SK-N-MC (cell line): Measurements from ENCODE around the gene OR5B2.

Experiments used
- EZH2 ChIP-seq: fragments of 200-600 bp; sonication (generic); IDR thresholded peaks from one replicate; pipeline ENCODE4 v1.6.1; 2017; ENCODE audit warnings: antibody characterized with exemption
- FOXP2 ChIP-seq: optimal IDR thresholded peaks from 2 replicates; pipeline ENCODE3; 2011; ENCODE audit warnings: mild to moderate bottlenecking, moderate library complexity; ENCODE audit not compliant: insufficient read depth; ENCODE audit errors: extremely low read length, control extremely low read depth
- POLR2AphosphoS5 ChIP-seq: IDR thresholded peaks from 2 replicates; pipeline ENCODE4 v1.6.1; 2012; ENCODE audit warnings: mild to moderate bottlenecking, low read depth, low read length, borderline replicate concordance

DNA sequence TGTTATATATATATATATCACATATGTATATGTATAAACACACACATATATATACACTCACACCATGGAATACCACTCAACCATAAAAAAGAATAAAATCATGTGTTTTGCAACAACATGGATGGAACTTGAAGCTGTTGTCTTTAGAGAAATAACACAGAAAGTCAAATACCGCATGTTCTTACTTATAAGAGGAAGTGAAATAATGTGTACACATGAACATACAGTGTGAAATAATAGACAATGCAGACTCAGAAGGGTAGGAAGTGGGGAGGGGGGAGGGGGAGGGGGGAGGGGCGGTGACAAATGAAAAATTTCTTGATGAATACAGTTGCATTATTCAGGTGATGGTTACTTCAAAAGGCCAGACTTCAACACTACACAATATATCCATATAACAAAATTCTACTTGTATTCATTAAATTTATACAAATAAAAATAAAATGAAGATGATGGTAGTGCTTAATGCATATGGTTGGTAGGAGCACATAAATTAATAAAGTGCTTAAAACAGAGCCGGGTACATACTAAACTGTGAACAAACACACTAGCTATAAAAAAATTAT lies 5.8 kb upstream of the OR5B2 start:
- TF ChIP-seq EZH2 (no peak), POLR2AphosphoS5 (no peak), FOXP2 (no peak)
